ENCODE data around the gene DPEP2NB.
"Not testable (repeated sequence)": the region's sequence is repeated elsewhere in the genome, so short reads cannot be mapped to it uniquely, and the experiment has no call there.

Gene DPEP2NB

DNA sequence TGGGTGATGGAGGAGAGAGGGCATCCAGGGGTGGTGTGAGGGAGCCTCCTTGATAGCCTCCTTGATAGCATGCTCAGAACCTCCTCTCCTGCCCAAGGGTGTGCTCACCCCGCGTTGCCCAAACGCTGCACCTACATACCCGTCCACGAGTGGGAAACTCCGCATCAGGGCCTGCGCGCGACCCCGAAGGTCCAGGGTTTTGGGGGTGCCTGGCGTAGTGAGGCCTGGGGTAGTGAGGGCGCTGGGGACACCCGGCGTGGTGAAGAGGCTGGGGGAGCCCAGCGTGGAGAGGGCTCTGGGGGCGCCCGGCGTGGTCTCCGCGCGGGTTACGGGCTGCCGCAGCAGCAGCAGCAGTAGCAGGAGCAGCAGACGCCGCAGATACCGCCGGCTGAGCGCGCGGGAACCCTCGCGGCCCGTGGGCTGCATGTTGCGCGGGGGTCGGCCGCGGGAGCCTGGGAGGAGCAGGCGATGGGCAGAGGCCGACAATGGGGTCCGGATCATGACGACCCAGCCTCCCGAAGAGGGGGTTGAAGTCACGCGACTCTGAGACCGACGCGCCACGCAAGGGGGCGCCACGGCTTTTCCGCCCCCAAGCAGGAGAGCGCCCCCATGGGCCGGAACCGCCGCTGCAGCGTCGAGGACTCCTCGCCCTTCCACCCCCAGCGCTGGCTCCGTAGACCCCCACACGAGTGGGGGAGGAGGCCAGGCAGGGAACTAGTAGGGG, 35.6 kb downstream of the DPEP2NB start, which contains the start of gene DPEP3:
Gene DPEP3 (minus strand): TSS at position 545 of the 724 bp plus-strand sequence. CDS start 119 bp downstream, at position 426.
- DNase-seq, result no peak

GRCh38 chr16:67977469-67978227, 38.1 kb downstream of the DPEP2NB start:
- DNase-seq, result no peak

GRCh38 chr16:67977005-67977404, 38.7 kb downstream of the DPEP2NB start:
- DNase-seq, result no peak

DNA sequence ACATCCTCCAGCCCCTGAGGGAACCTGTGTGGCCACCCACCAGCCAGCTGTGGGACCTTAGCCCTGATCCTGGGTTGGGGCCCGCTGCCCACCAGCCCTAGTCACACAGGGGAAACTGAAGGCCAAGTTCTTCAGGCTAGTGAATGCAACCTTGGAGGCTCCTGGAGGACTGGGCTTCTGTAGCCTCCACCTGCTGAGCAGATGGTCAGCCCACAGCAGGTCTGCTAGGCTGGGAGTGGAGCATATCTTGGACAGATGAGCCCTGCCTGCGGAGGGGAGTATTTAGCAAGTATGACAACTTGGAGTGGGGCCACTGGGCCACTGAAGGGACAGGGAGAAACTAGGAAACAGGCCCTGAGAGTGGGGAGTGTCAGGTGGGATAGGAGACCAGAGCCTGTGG, 39.5 kb downstream of the DPEP2NB start:
- DNase-seq, result no peak

GRCh38 chr16:67975321-67976105, 40.2 kb downstream of the DPEP2NB start:
- no peak for DNase-seq

- DNase-seq, result not testable (repeated sequence)
These were observed 43.4 kb downstream of the DPEP2NB start for GRCh38 chr16:67972285-67972684.

DNA sequence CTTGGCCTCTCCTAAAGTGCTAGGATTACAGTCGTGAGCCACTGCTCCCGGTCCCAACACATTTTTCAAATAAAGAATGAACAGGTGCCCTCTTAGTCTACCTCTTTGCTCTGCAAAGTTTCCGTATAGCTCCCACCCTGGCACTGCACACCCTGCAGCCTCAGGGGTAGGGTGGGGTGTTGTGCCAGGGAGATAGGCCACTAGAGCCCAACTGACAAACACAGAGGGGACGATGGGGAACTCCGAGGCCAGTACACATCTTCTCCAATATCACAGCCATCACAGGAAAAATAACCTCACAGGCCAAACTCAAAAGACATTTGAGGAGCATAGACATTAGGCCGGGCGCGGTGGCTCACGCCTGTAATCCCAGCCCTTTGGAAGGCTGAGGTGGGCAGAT, 44.6 kb downstream of the DPEP2NB start:
- DNase-seq, result no peak

- no peak for DNase-seq
These were observed 46.3 kb downstream of the DPEP2NB start for GRCh38 chr16:67969254-67970039.

DNA sequence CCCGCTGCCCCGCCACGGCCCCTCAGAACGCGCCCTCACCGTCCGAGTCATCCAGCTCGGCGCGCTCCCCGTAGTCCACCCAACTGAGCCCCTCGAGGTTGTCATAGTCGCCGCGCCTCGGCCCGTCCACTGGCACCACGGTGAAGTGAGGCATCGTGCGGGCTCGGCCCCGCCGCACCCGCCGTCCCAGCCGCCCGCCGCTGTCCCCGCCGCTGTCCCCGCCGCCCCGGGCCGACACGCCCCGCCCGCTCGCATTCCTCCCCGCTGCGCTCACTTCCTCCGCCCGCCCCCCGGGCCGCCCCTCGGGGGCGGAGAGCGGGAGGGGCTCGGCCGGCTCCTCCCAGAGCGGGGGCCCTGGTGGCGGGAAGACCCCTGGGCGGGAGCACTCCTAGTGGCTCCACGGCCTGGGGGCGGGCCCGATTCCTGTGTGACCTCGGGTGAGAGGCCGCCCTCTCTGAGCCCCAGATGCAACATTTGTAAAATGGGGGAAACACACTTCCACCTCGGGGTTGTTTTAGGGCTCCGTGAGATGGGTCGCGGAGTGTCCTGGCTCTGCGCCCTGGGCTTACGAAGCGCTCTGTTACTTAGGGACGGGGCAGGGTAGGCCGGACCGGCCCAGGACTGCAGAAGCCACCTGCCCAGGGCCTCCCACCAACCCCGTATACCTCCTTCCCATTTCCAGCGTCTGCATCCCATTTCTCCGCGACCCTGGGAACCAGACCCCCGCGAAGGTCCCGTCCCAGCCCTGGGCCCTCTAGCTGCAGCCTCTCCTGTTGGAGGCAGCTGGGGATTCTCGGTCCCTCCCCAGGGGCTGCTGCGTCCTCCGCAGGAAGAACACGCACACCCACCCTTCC, 47.1 kb downstream of the DPEP2NB start, which contains the start of gene SLC12A4:
Gene SLC12A4 (minus strand): TSS at position 238 of the 854 bp plus-strand sequence. CDS start 84 bp downstream, at position 154.
- no peak for DNase-seq

- no peak for DNase-seq
These were observed 47.7 kb downstream of the DPEP2NB start for GRCh38 chr16:67967958-67968399.

DNA sequence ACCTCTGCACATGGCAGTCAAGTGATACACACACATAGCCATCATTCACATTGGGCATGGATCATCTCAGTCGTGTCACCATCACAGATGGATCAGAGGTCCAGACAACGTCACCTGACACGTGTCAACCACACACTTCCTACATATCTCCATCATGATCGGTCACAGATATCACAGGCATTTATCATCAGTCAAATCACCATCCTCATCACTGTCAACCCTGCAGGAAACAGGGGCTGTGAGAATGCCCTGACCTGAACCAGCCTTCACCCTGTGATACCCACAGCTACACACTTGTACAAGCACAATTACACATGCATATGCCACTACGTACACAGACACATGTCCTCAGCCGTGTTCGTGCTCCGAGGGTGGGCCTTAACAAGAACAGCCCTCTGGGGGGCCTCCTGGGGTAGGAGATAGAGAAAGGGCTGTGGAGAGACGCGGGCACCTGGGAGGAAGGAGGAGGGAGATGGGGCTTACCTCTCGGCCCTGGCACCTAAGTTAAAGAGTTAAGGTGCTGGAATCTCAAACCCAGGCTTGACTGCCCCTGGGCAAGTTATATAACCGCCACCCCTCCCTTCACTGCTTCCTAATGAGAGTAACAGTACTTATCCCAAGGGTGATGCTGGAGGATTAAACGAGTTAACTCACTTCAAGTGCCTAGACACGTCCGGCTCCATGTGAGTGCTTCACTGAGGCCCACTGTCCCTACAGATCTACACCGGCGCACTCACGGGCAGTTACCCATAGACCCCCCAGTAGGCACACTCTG, 48.3 kb downstream of the DPEP2NB start:
- no peak for DNase-seq

- DNase-seq, result no peak
These were observed 49.0 kb downstream of the DPEP2NB start for GRCh38 chr16:67966549-67967182.

DNA sequence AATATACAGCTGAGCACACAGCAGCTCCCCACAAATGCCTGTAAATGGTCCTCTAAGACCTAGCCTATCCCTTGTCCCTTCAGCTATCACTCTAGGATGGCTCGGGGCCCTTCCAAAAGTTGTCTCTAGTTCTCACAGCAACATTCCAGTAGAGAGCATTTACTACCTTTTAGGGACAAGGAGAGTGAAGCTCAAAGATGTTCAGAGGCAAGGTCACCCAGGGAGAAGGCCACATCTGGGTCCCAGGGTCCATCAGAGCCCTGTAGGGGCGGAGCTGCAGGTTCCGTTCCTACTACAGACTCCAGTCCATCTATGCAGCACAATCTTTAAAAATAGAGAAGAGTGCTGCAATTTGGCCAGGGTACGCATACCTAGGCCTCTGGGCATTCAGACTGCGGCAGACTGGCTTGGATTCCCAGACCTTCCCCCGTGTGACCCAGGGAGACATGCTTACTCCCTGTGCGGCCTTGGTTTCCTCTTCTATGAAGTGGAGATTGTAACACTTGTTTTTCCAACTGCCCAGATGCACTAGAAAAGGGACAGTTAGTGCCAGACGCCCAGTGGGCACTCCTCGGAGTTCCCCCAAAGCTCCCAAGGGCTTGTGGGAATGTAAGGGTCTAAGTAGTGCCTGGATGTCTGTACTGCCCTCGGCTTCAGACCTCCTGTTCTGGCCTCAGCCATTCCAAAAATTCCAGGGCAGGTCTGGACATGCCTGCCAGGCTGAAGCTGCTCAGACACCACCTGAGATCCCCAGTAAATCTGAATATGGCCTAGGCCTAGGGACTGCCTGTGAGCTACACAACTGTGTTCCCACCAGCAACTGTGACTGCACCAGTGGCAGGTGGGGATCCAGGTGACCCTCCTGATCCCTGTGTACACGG, 49.8 kb downstream of the DPEP2NB start:
- no peak for DNase-seq

DNA sequence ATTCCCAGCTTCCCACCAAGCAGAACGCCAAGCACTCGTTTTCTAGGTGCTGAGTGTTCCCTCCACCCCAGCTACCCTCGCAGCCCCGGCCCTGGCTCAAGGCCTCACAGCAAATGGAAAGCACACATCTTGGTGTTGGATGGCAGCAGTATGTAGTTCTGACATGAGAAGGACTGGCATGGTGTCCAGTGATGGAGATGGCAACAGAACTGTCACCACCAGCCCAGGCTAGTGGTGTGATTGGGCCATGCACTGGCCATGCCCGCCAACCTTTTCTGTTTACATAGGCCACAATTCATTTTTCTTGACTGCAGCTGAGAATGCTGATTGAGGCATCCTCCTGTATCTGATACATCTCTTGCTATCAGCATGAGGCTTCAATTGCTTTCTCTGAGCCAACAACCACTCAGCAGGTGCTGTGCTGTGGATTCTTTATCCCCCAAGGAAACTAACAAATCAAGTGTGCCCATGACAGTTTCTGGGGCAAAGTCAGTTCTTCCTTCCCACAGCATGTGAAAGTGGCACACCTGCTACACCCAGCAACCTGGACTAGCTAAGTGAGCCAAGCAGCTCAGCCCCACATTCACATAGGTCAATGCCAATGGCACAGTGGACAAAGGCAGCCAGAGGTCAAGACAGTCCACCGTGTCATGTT, 51.1 kb downstream of the DPEP2NB start:
- DNase-seq, result no peak

DNA sequence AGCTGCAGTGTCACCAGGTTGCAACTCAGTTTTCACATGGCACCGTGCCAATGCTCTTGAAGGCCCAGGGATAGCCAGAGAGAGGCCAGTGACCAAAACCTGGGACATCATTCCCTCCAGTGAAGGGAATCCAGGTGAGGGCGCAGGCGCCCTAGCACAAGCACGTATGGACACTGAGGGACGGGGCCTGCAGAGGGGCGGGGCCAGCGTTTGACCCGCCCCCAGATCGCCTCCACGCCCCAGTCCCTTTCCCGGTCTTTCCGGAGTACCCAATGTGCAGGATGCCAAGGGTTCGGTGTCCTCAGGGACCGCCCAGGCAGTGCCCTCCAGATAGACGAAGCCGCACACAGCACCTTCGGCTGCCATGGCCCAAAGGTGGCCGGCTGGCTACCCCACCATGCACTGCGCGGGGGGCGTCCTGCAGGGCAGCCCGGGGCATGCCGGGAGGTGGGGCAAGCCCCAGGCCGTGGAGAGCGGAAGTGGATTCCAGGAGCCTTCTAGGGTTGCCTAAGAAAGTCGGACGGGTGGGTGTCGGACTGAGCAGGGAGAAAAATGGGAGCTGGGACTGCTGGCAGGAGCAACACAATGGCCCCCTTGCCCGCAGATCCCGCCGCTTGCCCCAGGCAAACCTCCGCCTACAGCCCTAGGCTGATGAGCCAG, 51.9 kb downstream of the DPEP2NB start:
- DNase-seq, result no peak
